OCI-LY3 (cell line): ENCODE measurements around the gene ZNF444.

Source experiments
- H2AFZ ChIP-seq: fragments of 200-600, 300-600 bp; shearing (Covaris generic); 2 replicates; pipeline ENCODE4 v1.6.0; 2014; ENCODE audit warnings: antibody characterized with exemption, low read depth, low read length
- H3K27ac ChIP-seq: fragments of 200-600, 300-600 bp; sonication (generic); 2 replicates; pipeline ENCODE4 v1.5.1; 2014; ENCODE audit warnings: mild to moderate bottlenecking, low read length, moderate library complexity, mixed read lengths
- H3K27me3 ChIP-seq: fragments of 200-600, 300-600 bp; sonication (generic); 2 replicates; pipeline ENCODE4 v1.6.1; 2014; ENCODE audit warnings: low read depth, low read length, mixed read lengths
- H3K36me3 ChIP-seq: fragments of 200-600, 300-600 bp; sonication (generic); replicated peaks from 2 replicates; pipeline ENCODE3; 2014; ENCODE audit warnings: low read depth, low read length, mixed read lengths
- H3K4me1 ChIP-seq: fragments of 300-600, 200-600 bp; sonication (generic); 2 replicates; pipeline ENCODE4 v1.6.1; 2014; ENCODE audit warnings: low read length, mixed read lengths
- H3K4me2 ChIP-seq: fragments of 200-600, 300-600 bp; sonication (generic); 2 replicates; pipeline ENCODE4 v1.6.1; 2014; ENCODE audit warnings: low read length, mixed read lengths
- H3K4me3 ChIP-seq: fragments of 300-600, 200-600 bp; sonication (generic); 2 replicates; pipeline ENCODE4 v1.5.1; 2014; ENCODE audit warnings: antibody characterized with exemption, mild to moderate bottlenecking, low read length, moderate library complexity
- H3K79me2 ChIP-seq: fragments of 300-600, 200-600 bp; shearing (Covaris generic); 2 replicates; pipeline ENCODE4 v1.6.1; 2014; ENCODE audit warnings: mild to moderate bottlenecking, low read length, mixed read lengths
- H3K9ac ChIP-seq: fragments of 300-600, 200-600 bp; shearing (Covaris generic); 2 replicates; pipeline ENCODE4 v1.6.0; 2014; ENCODE audit warnings: mild to moderate bottlenecking, low read length, moderate library complexity
- H3K9me3 ChIP-seq: fragments of 200-600, 300-600 bp; shearing (Covaris generic); 2 replicates; pipeline ENCODE4 v1.6.1; 2014; ENCODE audit warnings: low read length, mixed read lengths; ENCODE audit not compliant: insufficient read depth
- H4K20me1 ChIP-seq: fragments of 200-600, 300-600 bp; sonication (generic); 2 replicates; pipeline ENCODE4 v1.6.1; 2016; ENCODE audit warnings: low read length, mixed read lengths; ENCODE audit not compliant: insufficient read depth
- EZH2phosphoT487 ChIP-seq: fragments of 200-600 bp; shearing (Covaris generic); IDR thresholded peaks from 2 replicates; pipeline ENCODE4 v1.6.1; 2018; ENCODE audit warnings: antibody characterized with exemption, mixed run types, low read depth
- TF ChIP-seq, protein P1 (sequence below): fragments of 200-600, 300-600 bp; sonication (generic); IDR thresholded peaks from 2 replicates; pipeline ENCODE4 v1.5.1; 2014; ENCODE audit warnings: antibody characterized with exemption, low read length, low read depth

Gene ZNF444

GRCh38 chr19:56098731-56099568, 42.1 kb upstream of the ZNF444 start:
- H3K9me3 ChIP-seq = no peaks in the 10 kb centered on the region
- H3K4me2 ChIP-seq = no peak overlapping the region
- no peak overlapping the region for H3K9ac ChIP-seq
- no peak overlapping the region for H3K27ac ChIP-seq
- no peak overlapping the region for H2AFZ ChIP-seq
- H3K79me2 ChIP-seq = peaks cover 83% of the 10 kb centered on the region
- TF ChIP-seq EZH2phosphoT487 = no peak
- TF ChIP-seq, protein P1, sequence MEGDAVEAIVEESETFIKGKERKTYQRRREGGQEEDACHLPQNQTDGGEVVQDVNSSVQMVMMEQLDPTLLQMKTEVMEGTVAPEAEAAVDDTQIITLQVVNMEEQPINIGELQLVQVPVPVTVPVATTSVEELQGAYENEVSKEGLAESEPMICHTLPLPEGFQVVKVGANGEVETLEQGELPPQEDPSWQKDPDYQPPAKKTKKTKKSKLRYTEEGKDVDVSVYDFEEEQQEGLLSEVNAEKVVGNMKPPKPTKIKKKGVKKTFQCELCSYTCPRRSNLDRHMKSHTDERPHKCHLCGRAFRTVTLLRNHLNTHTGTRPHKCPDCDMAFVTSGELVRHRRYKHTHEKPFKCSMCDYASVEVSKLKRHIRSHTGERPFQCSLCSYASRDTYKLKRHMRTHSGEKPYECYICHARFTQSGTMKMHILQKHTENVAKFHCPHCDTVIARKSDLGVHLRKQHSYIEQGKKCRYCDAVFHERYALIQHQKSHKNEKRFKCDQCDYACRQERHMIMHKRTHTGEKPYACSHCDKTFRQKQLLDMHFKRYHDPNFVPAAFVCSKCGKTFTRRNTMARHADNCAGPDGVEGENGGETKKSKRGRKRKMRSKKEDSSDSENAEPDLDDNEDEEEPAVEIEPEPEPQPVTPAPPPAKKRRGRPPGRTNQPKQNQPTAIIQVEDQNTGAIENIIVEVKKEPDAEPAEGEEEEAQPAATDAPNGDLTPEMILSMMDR = no peak
- peaks cover 43% of the 10 kb centered on the region for H3K36me3 ChIP-seq
- H4K20me1 ChIP-seq = peaks cover 22% of the 10 kb centered on the region
- H3K27me3 ChIP-seq = no peaks in the 10 kb centered on the region
- peaks cover 7% of the 10 kb centered on the region; the same call in 1 of the 2 replicates for H3K4me1 ChIP-seq
- H3K4me3 ChIP-seq = no peak overlapping the region

DNA sequence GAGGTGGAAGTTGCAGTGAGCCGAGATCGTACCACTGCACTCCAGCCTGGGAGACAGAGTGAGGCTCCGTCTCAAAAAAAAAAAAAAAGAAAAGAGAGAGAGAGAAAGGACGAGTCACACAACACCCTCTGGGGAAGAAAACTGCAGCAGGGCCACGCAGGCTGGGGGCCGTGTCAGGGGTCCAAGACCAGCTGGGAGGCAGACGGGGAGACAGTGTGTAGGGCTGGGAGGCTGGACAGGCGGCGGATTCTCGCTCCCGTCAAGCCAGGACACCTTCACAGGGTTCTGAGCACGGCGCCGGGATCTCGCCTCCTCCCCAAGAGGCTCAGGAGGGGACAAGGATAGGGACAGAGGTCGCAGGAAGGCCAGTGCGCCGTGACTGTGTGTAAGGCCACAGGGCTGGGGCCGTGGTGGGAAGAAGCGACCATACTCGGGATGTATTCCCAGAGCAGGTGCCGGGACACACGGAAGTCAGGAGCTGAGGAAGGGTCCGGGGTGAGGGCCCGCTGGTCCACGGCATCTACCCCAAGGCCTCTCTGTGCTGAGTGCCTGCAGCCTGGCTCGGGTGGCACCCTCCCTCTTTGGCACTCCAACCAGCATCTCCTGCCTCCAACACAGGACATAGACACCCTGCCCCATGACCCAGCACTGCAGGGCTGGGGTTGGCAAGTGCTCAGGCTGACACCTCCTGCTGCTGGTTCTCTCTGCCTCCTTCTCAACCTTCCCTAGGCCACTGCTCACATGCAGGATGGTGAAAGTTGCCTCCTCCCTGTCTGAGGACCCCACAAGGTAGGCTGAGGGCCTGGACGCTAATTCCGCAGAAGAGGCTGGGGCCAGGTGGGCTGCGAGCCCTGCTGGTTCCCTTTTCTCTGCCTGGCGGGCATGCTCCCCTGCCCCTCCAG, 41.2 kb upstream of the ZNF444 start:
- H3K79me2 ChIP-seq = peaks cover 85% of the 10 kb centered on the region
- no peak for TF ChIP-seq EZH2phosphoT487
- TF ChIP-seq, protein P1 = no peak
- peaks cover 28% of the 10 kb centered on the region for H4K20me1 ChIP-seq

GRCh38 chr19:56101095-56101494, 40.0 kb upstream of the ZNF444 start:
- H3K9ac ChIP-seq = no peak overlapping the region
- H3K9me3 ChIP-seq = no peaks in the 10 kb centered on the region
- H3K4me2 ChIP-seq = no peak overlapping the region
- H3K79me2 ChIP-seq = peaks cover 86% of the 10 kb centered on the region
- no peak overlapping the region for H3K27ac ChIP-seq
- H3K36me3 ChIP-seq = peaks cover 34% of the 10 kb centered on the region
- H3K4me1 ChIP-seq = peaks cover 3% of the 10 kb centered on the region; the same call in 1 of the 2 replicates
- peaks cover 37% of the 10 kb centered on the region for H4K20me1 ChIP-seq
- TF ChIP-seq, protein P1 = no peak
- TF ChIP-seq EZH2phosphoT487 = no peak
- no peaks in the 10 kb centered on the region for H3K27me3 ChIP-seq
- no peak overlapping the region for H2AFZ ChIP-seq
- no peak overlapping the region for H3K4me3 ChIP-seq

More for the DNA sequence above, 41.2 kb upstream of the ZNF444 start:
- Histone ChIP-seq H3K36me3 (peaks cover 43% of the 10 kb centered on the region), H3K4me2 (no peak overlapping the region), H3K4me1 (peaks cover 4% of the 10 kb centered on the region; the same call in 1 of the 2 replicates), H3K27ac (no peak overlapping the region), H3K9ac (no peak overlapping the region), H2AFZ (no peak overlapping the region), H3K4me3 (no peak overlapping the region), H3K27me3 (no peaks in the 10 kb centered on the region), H3K9me3 (no peaks in the 10 kb centered on the region)
